PC-9 (cell line): Measurements from ENCODE around the gene PRRC2B.
"Not testable (repeated sequence)": the region's sequence is repeated elsewhere in the genome, so short reads cannot be mapped to it uniquely, and the experiment has no call there.

Source experiments
- EZH2 ChIP-seq: fragments of 200-600 bp; sonication (generic); IDR thresholded peaks from 2 replicates; pipeline ENCODE4 v1.8.0; 2017; ENCODE audit warnings: antibody characterized with exemption, low read depth
- TF ChIP-seq, protein P1 (sequence below): fragments of 200-600 bp; sonication (generic); conservative IDR thresholded peaks from 2 replicates; pipeline ENCODE4 v1.6.1; 2017; ENCODE audit warnings: mixed run types, antibody characterized with exemption, mild to moderate bottlenecking, moderate library complexity

GRCh38 chr9:131455655-131456054, 61.8 kb downstream of the PRRC2B start:
- TF ChIP-seq, protein P1, sequence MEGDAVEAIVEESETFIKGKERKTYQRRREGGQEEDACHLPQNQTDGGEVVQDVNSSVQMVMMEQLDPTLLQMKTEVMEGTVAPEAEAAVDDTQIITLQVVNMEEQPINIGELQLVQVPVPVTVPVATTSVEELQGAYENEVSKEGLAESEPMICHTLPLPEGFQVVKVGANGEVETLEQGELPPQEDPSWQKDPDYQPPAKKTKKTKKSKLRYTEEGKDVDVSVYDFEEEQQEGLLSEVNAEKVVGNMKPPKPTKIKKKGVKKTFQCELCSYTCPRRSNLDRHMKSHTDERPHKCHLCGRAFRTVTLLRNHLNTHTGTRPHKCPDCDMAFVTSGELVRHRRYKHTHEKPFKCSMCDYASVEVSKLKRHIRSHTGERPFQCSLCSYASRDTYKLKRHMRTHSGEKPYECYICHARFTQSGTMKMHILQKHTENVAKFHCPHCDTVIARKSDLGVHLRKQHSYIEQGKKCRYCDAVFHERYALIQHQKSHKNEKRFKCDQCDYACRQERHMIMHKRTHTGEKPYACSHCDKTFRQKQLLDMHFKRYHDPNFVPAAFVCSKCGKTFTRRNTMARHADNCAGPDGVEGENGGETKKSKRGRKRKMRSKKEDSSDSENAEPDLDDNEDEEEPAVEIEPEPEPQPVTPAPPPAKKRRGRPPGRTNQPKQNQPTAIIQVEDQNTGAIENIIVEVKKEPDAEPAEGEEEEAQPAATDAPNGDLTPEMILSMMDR: not testable (repeated sequence)
- TF ChIP-seq EZH2: not testable (repeated sequence)
